GM11168 (cell line): ENCODE results near the gene PRKCSH.

Experiments
- in situ Hi-C: fragments of 300-500 bp; cut with MboI; formaldehyde crosslinking; loops from one replicate; pipeline ENCODE4 v1.12.0; 2022; ENCODE audit warnings: low sequenced_read_pairs; ENCODE audit not compliant: unreplicated experiment

Gene PRKCSH

DNA sequence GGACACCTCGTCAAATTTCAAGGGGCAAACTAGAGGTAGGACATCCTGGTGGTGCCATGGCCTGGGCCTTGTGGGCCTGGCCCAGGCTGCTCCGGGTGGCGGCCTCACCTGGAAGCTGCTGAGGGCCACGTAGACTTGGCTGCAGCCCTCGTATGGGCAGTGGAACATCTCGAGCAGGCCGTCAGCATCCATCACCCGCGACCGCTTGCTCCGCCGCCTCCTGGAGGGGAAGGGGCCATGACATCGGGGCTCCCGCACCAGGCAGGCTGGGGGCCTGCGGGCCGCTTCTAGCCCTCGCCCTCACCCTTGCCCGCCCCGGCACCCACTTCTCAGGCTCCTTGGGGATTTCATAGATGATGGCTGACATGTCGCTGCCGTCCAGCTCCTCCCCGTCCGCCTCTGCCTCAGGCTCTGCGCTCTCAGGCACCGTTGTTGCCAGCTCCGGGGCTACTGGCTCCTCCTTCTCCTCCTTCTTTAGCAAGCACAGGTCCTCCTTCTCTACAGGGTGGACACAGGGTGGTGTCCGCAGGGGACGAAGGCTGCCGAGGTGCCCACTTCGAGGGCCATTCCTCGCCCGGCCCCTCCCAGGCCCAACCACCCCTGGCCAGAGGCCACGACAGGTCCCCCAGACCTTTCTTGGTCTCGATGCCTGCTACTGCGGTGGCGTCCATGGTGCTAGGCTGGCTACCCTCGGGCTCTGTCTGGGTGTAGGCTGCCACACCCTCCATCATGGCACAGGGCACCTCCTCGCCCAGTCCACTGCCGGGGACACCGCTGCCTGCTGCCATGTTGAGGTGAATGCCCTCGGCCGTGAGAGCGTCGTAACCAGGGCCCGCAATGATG, 51.4 kb downstream of the PRKCSH start:
- in situ Hi-C loops = loop anchor here (10.0 kb wide), 1 partner anchor 202 kb away; no protein-coding TSS in a partner anchor

DNA sequence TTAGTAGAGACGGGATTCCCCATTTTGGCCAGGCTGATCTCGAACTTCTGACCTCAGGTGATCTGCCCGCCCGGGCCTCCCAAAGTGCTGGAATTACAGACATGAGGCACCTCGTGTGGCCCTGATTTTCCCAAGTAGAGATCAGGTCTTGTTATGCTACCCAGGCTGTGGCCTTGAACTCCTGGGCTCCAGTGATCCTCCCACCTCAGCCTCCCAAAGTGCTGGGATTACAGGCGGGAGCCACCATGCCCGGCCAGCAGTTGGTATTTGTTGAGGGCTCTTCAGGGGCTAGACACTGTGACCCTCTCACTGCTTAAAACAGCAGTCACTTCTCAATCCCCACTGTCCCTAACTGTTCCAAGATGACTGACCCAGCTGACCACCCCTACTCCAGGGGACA, 53.9 kb downstream of the PRKCSH start:
- in situ Hi-C loops = loop anchor here (10.0 kb wide), 1 partner anchor 205 kb away; no protein-coding TSS in a partner anchor

DNA sequence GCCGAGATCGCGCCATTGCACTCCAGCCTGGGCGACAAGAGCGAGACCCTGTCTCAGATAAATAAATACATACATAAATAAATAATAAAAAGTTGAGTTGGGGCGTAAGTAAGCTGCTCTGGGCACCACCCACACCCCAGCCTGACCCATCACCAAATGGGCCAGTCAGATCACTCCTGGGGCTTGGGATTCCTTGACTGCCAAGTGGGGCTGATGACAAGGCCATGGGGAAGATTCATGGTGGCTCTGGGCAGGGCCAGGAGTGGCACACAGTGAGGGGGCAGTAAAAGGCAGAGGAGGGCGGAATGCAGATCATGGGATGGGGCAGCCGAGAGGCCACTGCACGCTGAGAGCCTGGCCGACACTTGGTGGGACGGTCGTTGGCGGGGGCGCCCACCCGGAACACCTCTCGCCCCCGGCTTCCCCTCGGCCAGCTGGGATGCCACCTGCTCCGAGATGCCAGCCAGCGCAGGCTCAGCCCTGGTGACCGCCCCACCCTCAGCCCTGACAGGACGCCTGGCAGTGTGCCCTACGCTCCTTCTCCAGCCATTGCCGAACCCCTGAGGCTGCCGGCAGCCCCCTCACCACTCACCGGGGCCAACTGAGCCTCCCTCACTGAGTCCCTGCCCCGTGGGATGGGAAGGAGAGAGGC, 59.3 kb downstream of the PRKCSH start:
- in situ Hi-C loops = no loop called here

DNA sequence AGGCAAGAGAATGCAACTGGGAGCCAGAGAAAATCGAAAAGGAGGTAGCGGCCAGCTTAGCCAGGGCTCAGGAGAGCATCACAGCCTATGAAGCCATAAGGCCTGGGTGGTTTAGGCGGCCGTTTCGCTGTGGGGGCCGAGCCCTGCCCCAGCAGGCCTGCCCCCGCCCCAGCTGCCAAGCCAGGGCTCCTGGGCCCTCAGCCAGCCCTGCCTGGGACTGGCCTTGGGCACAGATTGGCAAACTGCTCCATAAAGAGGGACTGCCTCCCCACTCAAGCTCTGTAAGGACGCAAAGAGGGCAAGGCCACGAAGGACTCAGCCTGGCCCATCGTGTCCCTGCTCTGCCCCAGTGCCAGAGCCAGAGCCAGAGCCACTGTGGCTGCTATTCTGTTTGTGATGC, 60.0 kb downstream of the PRKCSH start:
- in situ Hi-C loops = no loop called here

DNA sequence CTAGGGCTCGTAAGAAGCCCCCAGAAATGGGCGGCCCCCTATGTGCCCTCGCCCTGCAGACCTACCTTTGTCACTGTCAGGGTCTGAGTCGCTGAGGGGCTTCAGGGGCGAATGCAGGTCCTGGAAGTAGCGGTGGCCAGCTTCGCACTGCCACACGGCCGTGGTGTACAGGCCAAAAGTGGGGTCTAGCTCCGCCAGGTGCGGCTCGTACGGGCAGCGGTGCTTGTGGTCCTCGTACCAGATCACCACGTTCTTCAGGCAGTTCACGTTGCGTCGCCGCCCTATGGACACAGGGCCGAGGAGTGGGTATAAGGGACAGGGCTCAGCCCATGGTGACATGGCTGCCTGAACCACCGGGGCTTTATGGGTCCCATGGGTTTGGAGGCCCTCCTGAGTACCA, 60.5 kb downstream of the PRKCSH start:
- in situ Hi-C loops = no loop called here

DNA sequence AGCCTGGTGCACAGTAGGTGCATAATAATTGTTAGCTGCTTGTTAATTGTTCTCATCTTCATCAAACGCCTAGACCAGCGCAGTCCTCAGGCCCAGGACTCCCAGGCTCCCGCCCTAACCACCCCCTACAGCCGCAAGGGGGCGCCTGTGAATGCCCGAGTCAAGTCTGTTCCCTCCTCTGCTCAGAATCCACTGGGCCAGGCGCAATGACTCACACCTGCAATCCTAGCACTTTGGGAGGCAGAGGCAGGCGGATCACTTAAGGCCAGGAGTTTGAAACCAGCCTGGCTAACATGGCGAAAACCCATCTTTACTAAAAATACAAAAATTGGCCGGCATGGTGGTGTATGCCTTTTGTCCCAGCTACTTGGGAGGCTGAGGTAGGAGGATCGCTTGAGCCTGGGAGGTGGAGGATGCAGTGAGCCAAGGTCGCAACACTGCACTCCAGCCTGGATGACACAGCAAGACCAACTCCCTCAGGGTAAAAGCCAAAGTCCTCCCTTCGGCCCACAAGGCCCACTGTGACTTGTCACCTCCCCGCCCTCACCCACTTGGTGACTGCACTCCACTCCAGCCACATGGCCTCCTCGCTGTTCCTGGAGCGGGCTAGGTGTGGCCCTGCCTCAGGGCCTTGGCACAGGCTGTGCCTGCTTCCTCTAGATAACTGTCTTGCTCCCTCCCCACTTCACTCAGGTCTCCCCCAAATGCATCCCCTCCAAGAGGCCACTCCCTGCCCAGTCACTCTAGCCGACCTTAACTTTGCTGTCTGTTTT, 61.1 kb downstream of the PRKCSH start:
- in situ Hi-C loops = no loop called here

DNA sequence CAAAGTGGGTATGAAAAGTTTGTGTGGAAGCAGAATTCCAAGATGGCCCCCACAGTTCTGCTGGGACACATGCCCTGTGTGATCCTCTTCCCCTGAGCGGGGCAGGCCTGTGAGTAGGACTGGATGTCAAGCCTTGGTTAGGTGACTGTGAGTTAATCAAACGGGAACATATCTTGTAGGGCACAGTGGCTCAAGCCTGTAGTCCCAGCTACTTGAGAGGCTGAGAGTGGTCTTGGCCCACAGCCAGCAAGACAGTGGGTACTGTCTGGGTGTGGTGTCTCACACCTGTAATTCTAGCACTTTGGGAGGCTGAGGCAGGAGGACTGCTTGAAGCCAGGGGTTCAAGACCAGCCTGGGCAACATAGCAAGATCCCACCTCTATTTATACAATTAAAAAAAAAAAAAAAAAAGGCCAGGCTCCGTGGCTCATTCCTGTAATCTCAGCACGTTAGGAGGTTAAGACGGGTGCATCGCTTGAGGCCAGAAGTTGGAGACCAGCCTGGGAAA, 63.8 kb downstream of the PRKCSH start:
- in situ Hi-C loops = no loop called here

DNA sequence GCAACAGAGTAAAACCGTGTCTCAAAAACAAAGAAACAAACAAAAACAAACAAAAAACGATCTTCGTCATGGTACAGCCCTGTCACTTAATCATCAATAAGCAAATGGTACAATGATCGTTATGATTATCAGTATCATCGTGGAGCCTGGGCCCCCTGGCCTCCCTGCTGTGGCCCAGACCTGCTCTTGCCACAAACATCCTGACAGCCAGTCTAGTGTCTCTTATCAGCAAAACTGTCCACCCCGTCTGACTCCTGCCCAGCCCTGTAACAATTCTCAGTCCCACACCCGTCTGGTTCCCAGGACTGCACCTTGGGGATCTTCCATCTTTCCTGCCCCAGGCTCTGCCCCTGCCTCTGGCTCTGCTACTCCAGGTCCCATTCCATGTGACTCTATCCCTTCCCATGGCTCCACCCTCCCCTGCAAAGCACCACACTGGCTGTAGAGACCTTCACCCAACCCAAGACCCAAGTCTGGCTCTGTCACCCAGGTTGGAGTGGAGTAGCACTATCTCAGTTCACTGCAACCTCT, 64.5 kb downstream of the PRKCSH start:
- in situ Hi-C loops = no loop called here
